SK-N-MC (cell line): ENCODE data around the gene LONRF2.

Source experiments
- EZH2 ChIP-seq: fragments of 200-600 bp; sonication (generic); IDR thresholded peaks from one replicate; pipeline ENCODE4 v1.6.1; 2017; ENCODE audit warnings: antibody characterized with exemption
- FOXP2 ChIP-seq: optimal IDR thresholded peaks from 2 replicates; pipeline ENCODE3; 2011; ENCODE audit warnings: mild to moderate bottlenecking, moderate library complexity; ENCODE audit not compliant: insufficient read depth; ENCODE audit errors: extremely low read length, control extremely low read depth
- POLR2AphosphoS5 ChIP-seq: IDR thresholded peaks from 2 replicates; pipeline ENCODE4 v1.6.1; 2012; ENCODE audit warnings: mild to moderate bottlenecking, low read depth, low read length, borderline replicate concordance

- TF ChIP-seq EZH2 (no peak), POLR2AphosphoS5 (no peak), FOXP2 (no peak)
Observed at GRCh38 chr2:100241236-100241635, 81.1 kb downstream of the LONRF2 start.
